Parathyroid adenoma (tissue), 2 donors: ENCODE measurements around the gene KMT2D.

Experiments
- H2AFZ ChIP-seq: fragments of 300-600 bp; sonication (generic); one replicate; pipeline ENCODE4 v1.7.0; 2017; ENCODE audit warnings: antibody characterized with exemption, mild to moderate bottlenecking
- H3K27ac ChIP-seq: fragments of 300-600 bp; sonication (generic); one replicate; pipeline ENCODE4 v1.7.0; 2017
- H3K27me3 ChIP-seq: fragments of 300-600 bp; sonication (generic); one replicate; pipeline ENCODE4 v1.7.0; 2017; ENCODE audit warnings: low read length; ENCODE audit not compliant: control insufficient read depth, insufficient read depth
- H3K36me3 ChIP-seq: fragments of 300-600 bp; sonication (generic); one replicate; pipeline ENCODE4 v1.7.0; 2017; ENCODE audit warnings: low read length; ENCODE audit not compliant: control insufficient read depth, insufficient read depth
- H3K4me1 ChIP-seq: fragments of 300-600 bp; sonication (generic); one replicate; pipeline ENCODE4 v1.7.0; 2017; ENCODE audit warnings: control low read depth
- H3K4me2 ChIP-seq: fragments of 300-600 bp; sonication (generic); one replicate; pipeline ENCODE4 v1.7.0; 2017; ENCODE audit warnings: low read length
- H3K4me3 ChIP-seq: fragments of 300-600 bp; sonication (generic); one replicate; pipeline ENCODE4 v1.7.0; 2017; ENCODE audit warnings: low read depth, low read length
- H3K79me2 ChIP-seq: fragments of 300-600 bp; sonication (generic); one replicate; pipeline ENCODE4 v1.7.0; 2017; ENCODE audit warnings: control low read depth
- H3K9ac ChIP-seq: fragments of 300-600 bp; sonication (generic); one replicate; pipeline ENCODE4 v1.7.0; 2017; ENCODE audit warnings: mild to moderate bottlenecking
- H3K9me3 ChIP-seq: fragments of 300-600 bp; sonication (generic); one replicate; pipeline ENCODE4 v1.7.0; 2017; ENCODE audit warnings: low read length; ENCODE audit not compliant: control insufficient read depth
- CTCF ChIP-seq: fragments of 300-600 bp; sonication (generic); IDR thresholded peaks from one replicate; pipeline ENCODE4 v1.7.0; 2017; ENCODE audit warnings: antibody characterized with exemption, mild to moderate bottlenecking
- donor health status: primary hyperparathyroidism.

KMT2D gene

GRCh38 chr12:49030714-49031572, 29.7 kb downstream of the KMT2D start:
- Histone ChIP-seq H3K9me3 (no peaks in the 10 kb centered on the region), H3K27me3 (no peaks in the 10 kb centered on the region), H3K4me3 (no peak overlapping the region), H3K4me2 (no peak overlapping the region), H2AFZ (no peak overlapping the region), H3K4me1 (no peaks in the 10 kb centered on the region), H3K36me3 (no peaks in the 10 kb centered on the region), H3K27ac (no peak overlapping the region), H3K9ac (no peak overlapping the region), H3K79me2 (peaks cover 17% of the 10 kb centered on the region)
- no peak for TF ChIP-seq CTCF

- Histone ChIP-seq H3K9ac (no peak overlapping the region), H3K79me2 (peaks cover 17% of the 10 kb centered on the region), H3K4me3 (no peak overlapping the region), H3K4me1 (no peaks in the 10 kb centered on the region), H3K9me3 (no peaks in the 10 kb centered on the region), H2AFZ (no peak overlapping the region), H3K36me3 (no peaks in the 10 kb centered on the region), H3K27me3 (no peaks in the 10 kb centered on the region), H3K27ac (no peak overlapping the region), H3K4me2 (no peak overlapping the region)
- TF ChIP-seq CTCF = no peak
These were observed 30.5 kb downstream of the KMT2D start for GRCh38 chr12:49030119-49030518.

GRCh38 chr12:49028666-49029275, 31.8 kb downstream of the KMT2D start:
- Histone ChIP-seq H3K27ac (no peak overlapping the region), H3K79me2 (peaks cover 17% of the 10 kb centered on the region), H2AFZ (no peak overlapping the region), H3K9ac (no peak overlapping the region), H3K27me3 (no peaks in the 10 kb centered on the region), H3K4me3 (no peak overlapping the region), H3K4me2 (no peak overlapping the region), H3K4me1 (no peaks in the 10 kb centered on the region), H3K36me3 (no peaks in the 10 kb centered on the region), H3K9me3 (no peaks in the 10 kb centered on the region)
- no peak for TF ChIP-seq CTCF

- Histone ChIP-seq H3K9me3 (no peaks in the 10 kb centered on the region), H3K4me2 (no peak overlapping the region), H3K36me3 (no peaks in the 10 kb centered on the region), H3K27ac (no peak overlapping the region), H3K4me3 (no peak overlapping the region), H3K9ac (no peak overlapping the region), H3K79me2 (peaks cover 17% of the 10 kb centered on the region), H2AFZ (no peak overlapping the region), H3K27me3 (no peaks in the 10 kb centered on the region), H3K4me1 (no peaks in the 10 kb centered on the region)
- no peak for TF ChIP-seq CTCF
These were observed 32.6 kb downstream of the KMT2D start for GRCh38 chr12:49027846-49028555.
